ENCODE results near the gene ELP5.

- TF ChIP-seq, protein P1, sequence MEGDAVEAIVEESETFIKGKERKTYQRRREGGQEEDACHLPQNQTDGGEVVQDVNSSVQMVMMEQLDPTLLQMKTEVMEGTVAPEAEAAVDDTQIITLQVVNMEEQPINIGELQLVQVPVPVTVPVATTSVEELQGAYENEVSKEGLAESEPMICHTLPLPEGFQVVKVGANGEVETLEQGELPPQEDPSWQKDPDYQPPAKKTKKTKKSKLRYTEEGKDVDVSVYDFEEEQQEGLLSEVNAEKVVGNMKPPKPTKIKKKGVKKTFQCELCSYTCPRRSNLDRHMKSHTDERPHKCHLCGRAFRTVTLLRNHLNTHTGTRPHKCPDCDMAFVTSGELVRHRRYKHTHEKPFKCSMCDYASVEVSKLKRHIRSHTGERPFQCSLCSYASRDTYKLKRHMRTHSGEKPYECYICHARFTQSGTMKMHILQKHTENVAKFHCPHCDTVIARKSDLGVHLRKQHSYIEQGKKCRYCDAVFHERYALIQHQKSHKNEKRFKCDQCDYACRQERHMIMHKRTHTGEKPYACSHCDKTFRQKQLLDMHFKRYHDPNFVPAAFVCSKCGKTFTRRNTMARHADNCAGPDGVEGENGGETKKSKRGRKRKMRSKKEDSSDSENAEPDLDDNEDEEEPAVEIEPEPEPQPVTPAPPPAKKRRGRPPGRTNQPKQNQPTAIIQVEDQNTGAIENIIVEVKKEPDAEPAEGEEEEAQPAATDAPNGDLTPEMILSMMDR (IDR thresholded peaks at IDR 0.05) = no peak
- TF ChIP-seq POLR2A (IDR thresholded peaks at IDR 0.05) = no peak
Measured at GRCh38 chr17:7204336-7204735, 47.7 kb upstream of the ELP5 start.
